Non-pigmented ciliary epithelial cell (primary cell): ENCODE data around the gene UVSSA.
"Not testable (repeated sequence)": the region's sequence is repeated elsewhere in the genome, so short reads cannot be mapped to it uniquely, and the experiment has no call there.

Experiments used
- DNase-seq: peaks from one replicate; pipeline ENCODE4 v3.0.0-alpha.2; 2010; ENCODE audit warnings: low read depth

Gene UVSSA

DNA sequence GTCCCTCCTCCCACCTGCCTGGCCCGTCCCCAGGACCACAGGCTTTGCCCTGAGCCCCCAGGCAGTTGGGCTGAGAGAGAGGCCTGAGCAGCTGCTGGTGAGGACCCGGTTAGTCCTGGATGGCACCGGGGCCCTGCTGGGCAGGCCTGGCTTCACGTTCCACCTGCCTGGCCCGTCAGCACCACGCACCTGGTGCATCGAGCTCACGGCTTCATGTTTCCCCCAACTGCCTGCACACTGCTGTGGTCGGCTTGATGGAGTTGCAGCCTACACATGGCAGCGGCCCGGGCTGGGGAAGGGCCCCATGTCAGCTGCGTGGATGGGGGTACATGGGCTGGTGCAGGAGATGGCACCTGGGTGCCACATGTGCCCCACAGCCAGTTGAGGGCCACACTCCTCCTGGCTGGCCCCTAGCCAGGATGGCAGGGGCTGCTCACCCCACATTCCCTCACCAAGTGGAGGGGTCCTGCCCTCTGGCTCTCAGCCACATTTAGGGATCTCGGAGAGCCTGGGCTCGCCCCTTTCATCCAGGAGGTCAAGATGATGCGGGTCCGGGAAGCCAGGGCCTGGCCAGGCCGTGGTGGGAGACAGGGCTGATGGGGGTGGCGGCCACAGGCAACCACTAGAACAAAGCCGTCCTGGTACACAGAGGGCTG, 30.7 kb downstream of the UVSSA start:
- no peak for DNase-seq

DNA sequence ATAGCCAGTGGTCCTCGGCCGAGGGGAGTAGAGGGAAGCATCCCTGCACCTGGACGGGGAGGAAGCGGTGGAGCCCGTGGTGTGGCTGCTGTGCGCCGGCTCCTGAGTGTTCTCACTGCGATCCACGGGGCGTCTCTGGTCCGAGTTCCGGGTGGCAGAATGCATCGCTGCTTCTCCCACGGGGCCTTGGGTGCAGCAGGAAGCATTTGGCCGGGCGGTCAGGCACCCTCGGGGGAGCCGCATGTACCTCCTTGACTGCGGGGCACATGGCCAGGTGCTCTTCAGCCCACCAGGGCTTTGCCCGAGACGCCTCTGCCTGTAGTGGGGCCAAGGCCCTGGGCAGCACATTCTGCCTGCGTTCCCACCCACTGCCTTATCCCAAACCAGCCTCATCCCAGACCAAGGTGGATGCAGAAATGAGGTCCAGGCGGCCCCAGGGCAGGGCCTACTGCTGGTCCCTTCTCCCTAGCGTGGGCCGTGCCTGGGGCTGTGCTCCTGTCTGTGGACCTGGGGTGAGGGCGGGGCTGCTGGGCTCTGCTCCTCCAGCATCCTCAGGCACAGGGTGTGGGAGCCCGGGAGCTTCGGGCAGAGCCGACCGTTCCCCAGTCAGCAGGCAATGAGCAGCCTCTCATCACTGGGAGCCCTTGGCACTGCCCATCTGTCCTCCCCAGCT, 31.7 kb downstream of the UVSSA start:
- no peak for DNase-seq

DNA sequence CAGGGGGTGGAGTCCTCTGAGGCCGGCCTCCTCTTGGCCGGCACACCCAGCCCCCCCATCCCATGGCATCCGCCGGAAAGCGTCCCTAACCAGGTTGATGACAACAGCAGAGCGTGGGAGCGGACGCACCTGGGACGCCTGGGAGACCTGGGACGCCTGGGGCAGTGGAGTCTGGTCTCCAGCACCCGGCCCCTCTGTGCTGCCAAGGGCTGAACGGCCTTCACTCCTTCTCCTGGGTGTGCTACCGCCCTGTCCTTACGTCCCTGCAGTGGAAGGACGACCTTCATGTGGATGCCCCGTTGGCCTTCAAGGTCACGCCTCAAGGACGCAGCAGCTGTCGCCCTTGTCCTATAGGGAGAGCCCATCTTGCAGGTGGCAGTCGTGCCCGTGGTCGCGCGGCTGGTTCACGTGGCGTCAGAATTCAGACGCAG, 32.4 kb downstream of the UVSSA start:
- no peak for DNase-seq

DNA sequence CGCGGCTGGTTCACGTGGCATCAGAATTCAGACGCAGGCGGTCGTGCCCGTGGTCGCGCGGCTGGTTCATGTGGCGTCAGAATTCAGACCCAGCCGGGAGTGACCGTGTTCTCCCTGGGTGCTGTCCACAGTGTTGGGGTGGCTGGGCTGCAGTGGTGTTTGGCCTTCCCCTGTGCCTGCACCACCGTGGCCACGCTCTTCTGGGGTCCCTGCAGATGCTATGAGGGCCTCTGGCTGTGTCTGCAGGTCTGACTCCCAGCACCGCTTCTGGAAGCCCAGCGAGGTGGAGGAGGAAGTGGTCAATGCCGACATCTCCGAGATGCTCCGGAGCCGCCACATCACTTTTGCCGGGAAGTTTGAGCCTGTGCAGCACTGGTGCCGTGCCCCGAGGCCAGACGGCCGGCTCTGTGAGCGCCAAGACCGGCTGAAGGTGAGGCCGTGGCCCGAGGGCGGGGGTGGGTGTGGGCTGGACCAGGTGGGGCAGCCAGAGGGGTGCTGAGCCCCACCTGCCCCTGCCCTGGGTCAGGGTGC, 32.9 kb downstream of the UVSSA start:
- no peak for DNase-seq

DNA sequence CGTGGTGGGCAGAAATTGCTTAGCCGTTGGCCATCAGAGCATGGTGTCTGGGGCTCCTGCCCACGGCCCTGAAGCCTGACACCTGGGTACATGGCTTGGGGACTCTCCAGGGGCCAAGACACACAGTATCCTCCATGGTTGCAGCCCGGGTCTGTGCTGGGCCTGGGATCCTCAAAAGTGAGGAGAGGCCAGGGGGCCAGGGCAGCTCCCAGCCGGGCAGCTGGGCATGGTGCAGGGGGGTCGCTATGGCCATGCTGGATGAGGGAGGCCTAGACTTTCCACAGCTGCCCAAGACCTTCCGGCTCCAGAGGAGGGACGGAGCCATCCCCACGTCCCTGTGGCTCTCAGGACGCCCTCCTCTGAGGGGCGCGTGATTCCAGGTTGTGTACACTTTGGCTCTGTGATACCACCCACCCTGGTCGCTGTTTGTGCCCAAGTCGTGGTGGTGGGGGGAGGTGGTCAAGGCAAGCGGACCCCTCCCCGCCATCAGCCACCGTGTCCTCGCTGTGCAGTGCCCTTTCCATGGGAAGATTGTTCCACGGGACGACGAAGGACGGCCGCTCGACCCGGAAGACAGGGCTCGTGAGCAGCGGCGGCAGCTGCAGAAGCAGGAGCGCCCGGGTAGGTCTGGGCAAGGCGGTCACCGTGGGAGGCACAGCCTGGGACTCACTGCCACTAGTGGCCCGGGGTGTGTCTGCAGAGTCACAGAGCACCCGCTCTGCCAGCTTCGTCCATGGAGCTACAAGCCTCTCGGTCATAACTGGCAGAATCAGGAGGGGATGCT, 33.6 kb downstream of the UVSSA start:
- no peak for DNase-seq

DNA sequence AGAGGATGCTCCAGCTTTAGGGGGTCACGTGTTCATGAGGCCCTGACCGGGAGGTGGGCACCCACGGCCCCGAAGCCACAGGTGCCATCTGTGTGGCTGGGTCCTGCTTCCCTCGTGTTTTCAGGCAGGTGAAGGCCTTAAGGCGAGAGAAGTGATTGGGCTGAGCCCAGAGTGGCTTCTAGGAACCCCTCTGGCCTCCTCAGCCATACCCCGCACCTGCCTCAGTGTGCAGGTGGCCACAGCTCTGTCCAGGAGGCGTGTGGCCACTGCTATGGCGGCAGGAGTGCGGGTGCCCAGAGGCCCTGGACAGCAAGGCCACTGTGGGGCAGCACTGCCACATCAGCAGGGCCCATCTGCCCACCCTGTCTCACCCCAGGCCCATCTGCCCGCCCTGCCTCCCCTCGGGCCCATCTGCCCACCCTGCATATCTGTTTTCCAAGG, 34.2 kb downstream of the UVSSA start:
- DNase-seq: no peak

DNA sequence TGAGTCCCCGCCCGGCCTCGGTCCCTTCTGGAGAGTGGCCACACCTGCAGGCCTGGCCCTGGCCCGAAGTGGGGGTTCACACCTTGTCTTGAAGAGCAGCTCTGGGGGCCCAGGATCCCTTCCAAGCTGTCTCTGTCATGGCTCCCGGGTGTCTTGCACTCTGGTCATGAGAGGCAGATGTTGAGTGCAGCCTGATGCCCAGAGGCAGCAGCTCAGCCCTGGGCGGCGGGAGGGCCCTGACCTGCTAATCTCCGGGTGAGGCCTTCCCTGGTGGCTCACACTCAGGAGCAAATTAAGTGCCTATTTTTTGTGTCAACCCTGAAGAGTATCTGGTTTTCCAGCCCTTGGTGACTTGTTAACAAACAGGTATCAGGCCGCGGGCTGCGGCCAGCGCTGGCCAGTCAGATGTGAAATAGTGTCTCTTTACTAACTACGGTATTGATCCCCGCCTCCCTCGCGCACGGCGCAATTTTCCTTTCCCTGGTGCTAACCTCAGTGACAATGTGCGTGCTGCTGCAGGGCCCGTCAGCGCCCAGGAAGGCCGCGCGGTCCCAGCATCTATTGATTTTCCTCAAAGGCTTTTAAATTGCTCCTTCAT, 35.0 kb downstream of the UVSSA start:
- DNase-seq: no peak

DNA sequence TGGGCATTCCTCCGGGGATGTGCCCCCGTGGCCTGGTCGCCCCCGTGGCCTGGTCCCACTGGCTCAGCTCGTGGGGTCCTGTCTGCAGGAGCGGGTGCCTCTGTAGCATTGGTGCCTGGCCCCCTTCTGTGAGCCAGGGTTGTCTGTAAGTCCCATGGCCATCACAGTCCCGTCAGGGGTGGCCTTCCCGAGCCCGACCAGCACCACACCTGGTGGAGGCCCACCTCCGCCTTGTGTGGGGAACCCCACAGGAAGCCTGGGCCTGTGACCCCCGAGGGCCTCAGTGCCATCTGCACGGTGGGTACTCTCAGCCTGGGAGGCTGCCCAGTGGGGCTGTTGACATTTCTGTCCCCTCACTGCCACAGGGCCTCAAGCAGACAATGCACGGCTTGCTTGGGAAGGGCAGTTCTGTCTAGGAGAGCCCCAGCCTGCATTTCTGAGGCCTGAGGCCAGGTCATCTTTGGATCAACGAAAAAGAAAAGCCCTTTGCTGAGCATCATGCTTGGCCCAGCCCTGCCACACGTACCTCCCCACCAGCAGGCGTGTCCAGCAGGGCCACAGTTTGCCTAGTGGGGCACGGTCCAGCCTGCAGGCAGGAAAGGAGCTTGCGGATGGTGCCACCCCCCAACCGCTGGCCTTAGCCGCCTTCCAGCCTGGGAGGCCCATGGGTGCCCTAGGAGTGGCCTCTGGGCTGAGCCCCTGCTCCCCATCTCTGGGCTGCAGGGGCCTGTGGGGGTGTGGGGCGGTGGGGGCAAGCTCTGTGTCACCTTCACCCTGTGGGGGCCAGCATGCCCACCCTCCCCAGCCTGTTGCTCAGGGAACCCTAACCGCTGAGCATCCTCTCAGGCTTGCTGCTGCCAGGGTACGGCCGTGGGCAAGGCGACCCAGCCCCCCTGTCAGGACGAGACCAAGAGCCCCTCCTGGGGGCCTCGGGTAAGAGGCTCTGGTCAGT, 36.0 kb downstream of the UVSSA start:
- no peak for DNase-seq

DNA sequence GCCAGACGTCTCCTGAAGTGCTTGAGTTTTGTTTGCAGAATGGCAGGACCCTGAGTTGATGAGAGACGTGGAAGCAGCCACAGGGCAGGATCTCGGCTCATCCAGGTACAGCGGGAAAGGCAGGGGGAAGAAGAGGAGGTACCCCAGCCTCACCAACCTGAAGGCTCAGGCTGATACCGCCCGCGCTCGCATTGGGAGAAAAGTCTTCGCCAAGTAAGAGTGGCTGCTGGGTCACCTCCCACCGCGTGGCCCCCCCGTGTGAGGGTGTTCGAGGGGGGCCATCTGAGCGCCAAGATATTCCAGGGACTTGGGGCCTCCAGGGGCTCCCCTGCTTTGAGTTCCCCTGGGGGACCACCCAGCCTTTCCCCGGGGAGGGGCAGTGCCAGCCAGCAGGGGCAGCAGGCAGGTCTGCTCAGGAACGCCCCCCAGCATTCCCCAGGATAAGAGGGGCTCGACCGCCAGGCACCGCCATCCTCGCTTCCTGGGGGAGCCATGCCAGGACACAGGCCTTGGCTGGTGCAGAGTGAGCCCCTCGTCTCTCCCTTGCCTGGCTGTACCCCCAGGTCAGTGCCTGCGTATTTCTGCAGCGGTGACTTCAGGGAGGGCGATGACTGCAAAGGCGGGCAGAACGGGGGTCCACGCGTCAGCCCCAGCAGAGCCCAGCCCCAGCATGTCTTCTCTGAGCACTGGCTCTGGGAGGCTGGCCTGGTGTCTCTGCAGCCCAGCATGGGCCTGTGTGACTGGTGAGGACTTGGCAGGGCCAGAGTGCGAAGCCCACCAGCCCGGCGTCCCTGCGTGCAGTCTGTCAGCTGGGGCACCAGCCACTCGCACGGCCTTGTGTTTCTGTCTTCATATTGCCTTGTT, 37.0 kb downstream of the UVSSA start:
- DNase-seq: no peak

DNA sequence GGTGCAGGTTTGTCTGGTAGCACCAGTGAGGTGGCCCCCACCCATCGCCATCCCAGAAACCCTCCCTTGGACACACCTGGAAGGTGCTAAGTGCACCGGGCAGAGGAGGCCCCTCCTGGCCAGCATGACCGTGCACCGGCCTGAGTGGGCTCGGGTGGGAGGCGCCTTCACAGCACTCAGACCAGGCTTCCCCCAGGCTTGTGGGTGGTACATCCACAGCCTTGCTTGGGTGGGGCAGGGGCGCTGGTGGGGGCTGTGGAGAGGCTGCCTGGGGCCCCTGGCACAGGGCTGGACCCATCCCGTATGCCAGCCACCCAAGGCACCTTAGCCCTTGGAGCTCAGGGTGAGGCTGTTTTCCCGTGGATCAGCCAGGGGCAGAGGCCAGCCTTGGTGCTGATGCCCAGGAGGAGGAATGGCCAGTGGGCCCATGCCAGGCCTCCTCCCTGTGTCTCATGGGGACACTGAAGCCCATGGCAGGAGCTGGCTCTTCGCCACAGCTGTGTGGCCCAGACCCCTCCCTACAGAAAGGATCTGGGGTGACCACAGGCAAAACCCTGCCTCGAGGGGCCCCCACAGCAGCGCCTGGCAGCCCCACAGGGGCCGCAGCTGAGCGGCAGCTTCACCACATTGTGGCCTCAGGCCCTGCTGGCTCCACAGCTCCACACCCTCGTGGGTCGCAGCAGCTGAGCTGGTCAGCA, 37.8 kb downstream of the UVSSA start:
- DNase-seq: no peak

DNA sequence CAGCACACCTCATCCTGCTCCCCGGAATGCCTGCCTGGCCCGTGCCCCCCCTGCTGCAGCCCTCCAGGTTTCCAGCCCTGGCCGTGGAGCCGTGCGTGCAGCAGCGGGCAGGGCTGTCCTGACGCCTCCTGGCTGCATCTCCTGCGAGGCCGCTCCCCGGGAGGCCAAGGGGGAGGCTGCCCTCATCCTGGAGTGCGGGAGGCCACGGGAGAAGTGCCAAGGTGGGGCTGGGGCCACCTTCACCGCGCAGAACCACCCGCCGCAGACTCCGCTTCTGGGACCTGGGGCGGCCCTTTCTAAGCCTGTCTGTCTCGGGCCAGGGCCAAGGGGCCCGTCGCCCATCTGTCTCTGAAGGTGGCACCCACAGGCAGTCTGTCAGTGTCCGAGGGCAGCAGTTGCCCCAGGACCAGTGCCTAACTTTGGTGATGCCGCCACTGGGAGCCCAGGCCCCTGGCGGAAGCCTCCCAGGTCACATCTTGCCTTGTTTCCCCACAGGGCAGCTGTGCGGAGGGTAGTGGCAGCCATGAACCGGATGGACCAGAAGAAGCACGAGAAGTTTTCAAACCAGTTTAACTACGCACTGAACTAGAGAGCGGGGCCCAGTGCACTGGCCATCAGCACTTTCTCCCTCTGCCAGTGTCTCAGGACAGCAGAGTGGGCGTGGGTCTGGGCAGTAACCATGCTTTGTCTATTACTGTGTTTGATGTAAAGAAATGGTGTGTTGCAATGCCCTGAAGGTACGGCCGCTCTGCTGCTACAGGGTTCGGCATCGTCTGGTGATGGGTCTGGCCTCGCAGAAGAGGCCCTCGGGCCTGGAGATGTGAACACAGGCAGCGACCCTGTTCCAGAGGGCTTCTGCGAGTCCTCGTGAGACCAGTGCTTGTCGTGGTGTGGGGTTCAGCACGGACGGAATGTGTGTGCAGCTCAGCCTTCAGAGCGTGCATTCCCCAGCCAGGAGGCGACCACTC, 38.6 kb downstream of the UVSSA start:
- DNase-seq: no peak

DNA sequence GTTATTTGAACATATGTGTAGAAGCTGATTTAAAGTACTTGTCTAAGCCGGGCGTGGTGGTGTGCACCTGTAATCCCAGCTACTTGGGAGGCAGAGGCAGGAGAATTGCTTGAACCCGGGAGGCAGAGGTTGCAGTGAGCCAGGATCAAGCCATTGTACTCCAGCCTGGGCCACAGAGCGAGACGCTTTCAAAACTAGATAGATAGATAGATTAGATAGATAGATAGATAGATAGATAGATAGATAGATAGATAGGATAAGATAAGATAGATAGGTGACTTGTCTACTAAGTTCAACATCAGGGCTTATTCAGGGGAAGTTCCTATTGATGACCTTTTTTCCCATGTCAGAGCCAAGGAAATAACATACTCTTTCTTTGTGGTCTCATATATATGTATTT, 46.4 kb downstream of the UVSSA start:
- not testable (repeated sequence) for DNase-seq

DNA sequence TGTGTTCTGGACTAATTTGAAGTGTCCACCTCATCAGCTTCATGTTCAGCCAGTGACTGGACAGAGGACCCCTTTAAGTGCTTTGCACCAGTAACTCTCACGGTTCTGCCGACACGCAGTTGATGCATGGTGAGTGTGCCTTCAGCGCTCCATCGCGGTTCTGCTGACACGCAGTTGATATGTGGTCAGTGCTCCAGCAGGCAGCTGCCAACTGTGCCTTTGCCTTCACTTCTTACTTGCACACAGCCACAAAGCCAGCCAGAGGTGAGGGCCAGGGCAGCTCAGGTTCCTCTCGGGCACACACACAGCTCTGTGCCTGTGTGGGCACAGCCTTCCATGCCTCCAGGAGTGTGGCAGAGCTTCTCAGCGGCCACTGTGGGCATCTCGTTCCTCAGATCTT, 46.9 kb downstream of the UVSSA start:
- DNase-seq: no peak

DNA sequence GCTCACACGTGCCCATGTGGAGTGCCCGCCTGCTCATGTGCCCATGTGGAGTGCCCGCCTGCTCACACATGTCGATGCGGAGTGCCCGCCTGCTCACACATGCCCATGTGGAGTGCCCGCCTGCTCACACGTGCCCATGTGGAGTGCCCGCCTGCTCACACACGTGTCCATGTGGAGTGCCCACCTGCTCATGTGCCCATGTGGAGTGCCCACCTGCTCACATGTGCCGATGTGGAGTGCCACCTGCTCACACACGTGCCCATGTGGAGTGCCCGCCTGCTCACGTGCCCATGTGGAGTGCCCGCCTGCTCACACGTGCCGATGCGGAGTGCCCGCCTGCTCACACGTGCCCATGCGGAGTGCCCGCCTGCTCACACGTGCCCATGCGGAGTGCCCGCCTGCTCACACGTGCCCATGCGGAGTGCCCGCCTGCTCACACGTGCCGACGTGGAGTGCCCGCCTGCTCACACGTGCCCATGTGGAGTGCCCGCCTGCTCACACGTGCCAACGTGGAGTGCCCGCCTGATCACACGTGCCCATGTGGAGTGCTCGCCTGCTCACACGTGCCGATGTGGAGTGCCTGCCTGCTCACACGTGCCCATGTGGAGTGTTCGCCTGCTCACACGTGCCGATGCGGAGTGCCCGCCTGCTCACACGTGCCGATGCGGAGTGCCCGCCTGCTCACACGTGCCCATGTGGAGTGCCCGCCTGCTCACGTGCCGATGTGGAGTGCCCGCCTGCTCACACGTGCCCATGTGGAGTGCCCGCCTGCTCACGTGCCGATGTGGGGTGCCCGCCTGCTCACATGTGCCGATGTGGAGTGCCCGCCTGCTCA, 47.8 kb downstream of the UVSSA start:
- DNase-seq: not testable (repeated sequence)

DNA sequence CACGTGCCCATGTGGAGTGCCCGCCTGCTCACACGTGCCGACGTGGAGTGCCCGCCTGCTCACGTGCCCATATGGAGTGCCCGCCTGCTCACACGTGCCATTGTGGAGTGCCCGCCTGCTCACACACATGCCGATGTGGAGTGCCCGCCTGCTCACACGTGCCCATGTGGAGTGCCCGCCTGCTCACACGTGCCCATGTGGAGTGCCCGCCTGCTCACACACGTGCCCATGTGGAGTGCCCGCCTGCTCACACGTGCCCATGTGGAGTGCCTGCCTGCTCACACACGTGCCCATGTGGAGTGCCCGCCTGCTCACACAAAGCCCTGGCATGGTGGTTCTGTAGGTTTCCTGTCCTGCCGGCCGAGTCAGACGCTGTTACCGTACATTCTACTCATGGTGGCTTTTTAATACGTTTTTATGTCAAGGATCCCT, 48.4 kb downstream of the UVSSA start:
- not testable (repeated sequence) for DNase-seq

DNA sequence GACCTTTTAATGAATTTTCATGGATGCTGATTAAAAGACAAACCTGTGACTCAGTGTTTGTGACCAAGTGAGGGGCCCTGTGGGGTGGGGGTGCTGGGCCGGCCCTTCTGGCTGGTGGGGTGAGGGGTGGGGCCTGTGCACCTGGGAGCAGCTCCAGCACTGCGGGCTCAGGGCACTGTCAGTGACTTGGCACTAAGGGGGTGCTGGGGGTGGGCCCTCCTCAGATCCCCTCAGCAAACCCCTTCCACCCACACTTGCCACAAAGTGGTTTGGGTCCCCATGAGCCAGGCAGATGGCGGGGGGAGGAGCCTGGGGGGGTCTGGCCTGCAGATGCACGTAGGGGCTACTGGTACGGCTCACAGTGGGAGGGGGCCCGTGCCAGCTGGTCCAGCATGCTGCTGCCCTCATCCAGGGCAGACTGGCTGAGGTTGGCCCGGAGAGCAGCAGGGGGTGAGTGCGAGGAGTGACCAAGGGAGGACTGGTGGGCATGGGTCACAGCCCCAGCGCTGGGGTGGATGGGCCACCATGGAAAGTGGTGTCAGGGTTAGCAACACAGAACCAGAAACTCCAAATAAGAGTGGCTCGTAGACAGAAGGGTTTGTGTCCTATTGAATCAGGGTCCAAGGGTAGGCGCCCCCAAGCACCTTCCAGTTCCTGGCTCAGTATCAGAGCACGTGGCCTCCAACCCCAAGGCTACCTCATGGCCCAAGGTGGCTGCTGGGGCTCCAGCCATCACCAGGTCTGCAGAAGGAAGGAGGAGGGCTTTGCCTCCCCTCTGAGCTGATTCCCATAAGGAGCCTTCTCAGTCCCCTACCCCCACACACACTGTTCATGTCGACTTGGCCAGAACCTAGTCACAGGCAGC, 49.2 kb downstream of the UVSSA start:
- no peak for DNase-seq
